Endothelial cell of umbilical vein (primary cell): ENCODE results near the gene SAP30L. TPM values are rescaled to one million over a fixed set of nuclear protein-coding genes. Genes with fewer than 3 reads are reported as not detected.

Experiments
- BruUV-seq: library from RNA; stranded (reverse); fragments of 400-500 nt; replicated peaks from 2 replicates; lab custom pipeline; 2021; lab: Mats Ljungman, UMichigan
- CTCF ChIA-PET: fragments of 300-600, 350-600 bp; sonication (Branson Sonifier 250); formaldehyde crosslinking; loops from one replicate; lab custom pipeline; 2021; ENCODE audit warnings: antibody characterized with exemption, inconsistent platforms; lab: Charles Lee
- POLR2A ChIA-PET: fragments of 300-600, 350-600 bp; sonication (Branson Sonifier 250); formaldehyde crosslinking; loops from one replicate; lab custom pipeline; 2021; ENCODE audit warnings: antibody characterized with exemption, inconsistent platforms; lab: Charles Lee
- DNase-seq: peaks from one replicate; pipeline ENCODE4 v3.0.0-alpha.2; 2011; ENCODE audit warnings: low read depth, low spot score
- FAIRE-seq: peaks from 2 replicates; lab custom pipeline; 2011; peaks lifted over from hg19 to GRCh38; lab: Jason Lieb, UNC
- H2AFZ ChIP-seq: 2 replicates; pipeline ENCODE4 v1.6.0; 2012; ENCODE audit warnings: low read depth, low read length, control low read depth, inconsistent platforms
- H3K27ac ChIP-seq: 2 replicates; pipeline ENCODE4 v1.5.1; 2011; ENCODE audit warnings: low read depth, mild to moderate bottlenecking, control low read depth, low read length, moderate library complexity; ENCODE audit not compliant: insufficient read depth
- H3K27me3 ChIP-seq, 2 experiments: 2 replicates each; pipeline versions ENCODE4 v1.6.0 to v1.6.1; 2011; ENCODE audit warnings: low read length in 2 of 2, mixed read lengths in 1 of 2; ENCODE audit not compliant: control insufficient read depth in 2 of 2, insufficient read depth in 2 of 2
- H3K36me3 ChIP-seq, 2 experiments: 2 replicates in 1 of 2; 3 replicates in 1 of 2; pipeline ENCODE4 v1.5.1; 2011; ENCODE audit warnings: low read length in 2 of 2, mild to moderate bottlenecking in 1 of 2, moderate library complexity in 1 of 2; ENCODE audit not compliant: control insufficient read depth in 2 of 2, insufficient read depth in 2 of 2; ENCODE audit errors: extremely low read depth in 1 of 2
- H3K4me1 ChIP-seq: 3 replicates; pipeline ENCODE4 v1.5.1; 2011; ENCODE audit warnings: mild to moderate bottlenecking, low read length; ENCODE audit not compliant: control insufficient read depth, insufficient read depth; ENCODE audit errors: extremely low read depth
- H3K4me2 ChIP-seq: 2 replicates; pipeline ENCODE4 v1.6.1; 2011; ENCODE audit warnings: low read length, control low read depth, mixed read lengths; ENCODE audit not compliant: insufficient read depth
- H3K4me3 ChIP-seq, 3 experiments: fragments of 200-600 bp in 1 of 3; sonication (generic), shearing (Covaris generic) in 1 of 3; replicated peaks in 1 of 3; 2 replicates each; pipeline ENCODE4 v1.5.1; 2011 to 2016; ENCODE audit warnings: control low read depth in 3 of 3, low read length in 3 of 3, mild to moderate bottlenecking in 2 of 3, inconsistent platforms in 1 of 3, low read depth in 1 of 3, moderate library complexity in 1 of 3; ENCODE audit not compliant: insufficient read depth in 1 of 3
- H3K79me2 ChIP-seq: 2 replicates; pipeline ENCODE4 v1.6.0; 2012; ENCODE audit warnings: low read length, inconsistent platforms; ENCODE audit not compliant: control insufficient read depth, insufficient read depth
- H3K9ac ChIP-seq: replicated peaks from 2 replicates; pipeline ENCODE3; 2011; ENCODE audit warnings: low read length, control low read depth; ENCODE audit not compliant: insufficient read depth; ENCODE audit errors: extremely low read depth
- H3K9me1 ChIP-seq: replicated peaks from 3 replicates; pipeline ENCODE4 v1.6.0; 2011; ENCODE audit warnings: mild to moderate bottlenecking, low read length; ENCODE audit not compliant: control insufficient read depth, insufficient read depth; ENCODE audit errors: extremely low read depth
- H3K9me3 ChIP-seq: replicated peaks from 2 replicates; pipeline ENCODE4 v1.5.1; 2012; ENCODE audit warnings: low read length, inconsistent platforms; ENCODE audit not compliant: control insufficient read depth, insufficient read depth
- H4K20me1 ChIP-seq: replicated peaks from 2 replicates; pipeline ENCODE3; 2011; ENCODE audit warnings: mild to moderate bottlenecking, low read length; ENCODE audit not compliant: control insufficient read depth, insufficient read depth; ENCODE audit errors: extremely low read depth
- EZH2 ChIP-seq: IDR thresholded peaks from 2 replicates; pipeline ENCODE4 v1.6.1; 2012; ENCODE audit warnings: borderline replicate concordance, low read depth, mild to moderate bottlenecking, moderate library complexity, low read length, inconsistent platforms; ENCODE audit not compliant: severe bottlenecking
- FOS ChIP-seq: IDR thresholded peaks from 2 replicates; pipeline ENCODE4 v1.6.1; 2011; ENCODE audit warnings: mild to moderate bottlenecking, low read length, moderate library complexity, borderline replicate concordance; ENCODE audit not compliant: insufficient read depth
- GATA2 ChIP-seq: IDR thresholded peaks from 2 replicates; pipeline ENCODE4 v1.7.0; 2011; ENCODE audit warnings: low read depth, mild to moderate bottlenecking, moderate library complexity, mixed read lengths, low read length; ENCODE audit not compliant: insufficient read length, insufficient read depth
- JUN ChIP-seq: IDR thresholded peaks from 2 replicates; pipeline ENCODE4 v1.6.1; 2011; ENCODE audit warnings: borderline replicate concordance, low read depth; ENCODE audit not compliant: insufficient read length, insufficient read depth
- MYC ChIP-seq: IDR thresholded peaks from one replicate; pipeline ENCODE4 v1.6.1; 2011; ENCODE audit warnings: mild to moderate bottlenecking, low read depth, low read length
- POLR2A ChIP-seq: IDR thresholded peaks from 2 replicates; pipeline ENCODE4 v1.6.1; 2012; ENCODE audit warnings: low read depth, mild to moderate bottlenecking, control low read depth, low read length
- POLR2AphosphoS5 ChIP-seq: IDR thresholded peaks from 2 replicates; pipeline ENCODE4 v1.6.1; 2012; ENCODE audit warnings: low read depth, mild to moderate bottlenecking, control low read depth, low read length, moderate library complexity; ENCODE audit not compliant: insufficient read depth
- dilution Hi-C: fragments of 300-500 bp; cut with MboI; formaldehyde crosslinking; loops from one replicate; pipeline ENCODE4 v1.15.0; 2019; ENCODE audit warnings: low sequenced_read_pairs; ENCODE audit not compliant: extremely low pct_ligation_motif_present
- intact Hi-C: fragments of 100-400 bp; cut with micrococcal nuclease; formaldehyde crosslinking; loops from one replicate; pipeline ENCODE4 v1.10.0; 2022
- polyA plus RNA-seq, 4 experiments: library from polyadenylated mRNA; depleted of rRNA in 3 of 4; stranded (reverse) in 3 of 4; unstranded in 1 of 4; fragments of >200 nt; gene quantifications; 2 replicates each; pipeline versions ENCODE4 v1.2.1 to v1.2.3, GENCODE V29; 2011 to 2012; ENCODE audit warnings: missing spikeins in 1 of 4
- total RNA-seq: library from RNA; stranded (reverse); gene quantifications from 2 replicates; pipeline ENCODE4 v1.2.3, GENCODE V29; 2021
- TF ChIP-seq, protein P1 (sequence below), 2 donors: IDR thresholded peaks; 1 replicate in 1 of 2; 2 replicates in 1 of 2; pipeline ENCODE4 v1.5.1; 2011; ENCODE audit warnings: low read length in 2 of 2, mild to moderate bottlenecking in 2 of 2, moderate library complexity in 2 of 2, control low read depth in 1 of 2, inconsistent platforms in 1 of 2, low read depth in 1 of 2; ENCODE audit not compliant: insufficient read depth in 1 of 2; ENCODE audit errors: extremely low read depth in 1 of 2
- TF ChIP-seq, protein P2 (sequence below): IDR thresholded peaks from 2 replicates; pipeline ENCODE4 v1.6.1; 2011; ENCODE audit not compliant: insufficient read depth, insufficient read length

Gene SAP30L
- total and polyA plus RNA-seq, 2 donors (not counting 3 experiments of a cell fraction or from before 2014, with no cell fraction given), result 18.1 to 37.8 TPM

DNA sequence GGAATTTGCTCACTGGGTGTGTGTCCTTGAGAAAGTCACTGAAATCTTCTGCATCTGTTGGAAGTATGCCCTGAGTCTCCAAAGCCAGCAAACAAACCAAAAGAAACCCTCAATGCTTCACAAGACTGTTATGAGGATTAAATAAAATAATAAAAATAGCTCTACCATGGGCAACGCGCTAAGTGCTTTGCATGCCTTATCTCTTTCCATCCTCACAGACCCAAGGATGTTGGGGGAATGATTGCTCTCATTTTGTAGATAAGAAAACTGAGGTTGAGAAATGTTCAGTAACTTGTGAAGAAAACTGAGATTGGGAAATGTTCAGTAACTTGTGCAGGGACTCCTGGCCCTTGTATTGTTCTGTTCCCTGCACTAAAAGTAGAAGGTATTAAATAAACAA lies 24.3 kb downstream of the SAP30L start:
- no peak for DNase-seq
- TF ChIP-seq JUN (no peak), MYC (no peak), GATA2 (no peak), POLR2A (no peak), POLR2AphosphoS5 (no peak), EZH2 (no peak), FOS (no peak)
- TF ChIP-seq, protein P1, sequence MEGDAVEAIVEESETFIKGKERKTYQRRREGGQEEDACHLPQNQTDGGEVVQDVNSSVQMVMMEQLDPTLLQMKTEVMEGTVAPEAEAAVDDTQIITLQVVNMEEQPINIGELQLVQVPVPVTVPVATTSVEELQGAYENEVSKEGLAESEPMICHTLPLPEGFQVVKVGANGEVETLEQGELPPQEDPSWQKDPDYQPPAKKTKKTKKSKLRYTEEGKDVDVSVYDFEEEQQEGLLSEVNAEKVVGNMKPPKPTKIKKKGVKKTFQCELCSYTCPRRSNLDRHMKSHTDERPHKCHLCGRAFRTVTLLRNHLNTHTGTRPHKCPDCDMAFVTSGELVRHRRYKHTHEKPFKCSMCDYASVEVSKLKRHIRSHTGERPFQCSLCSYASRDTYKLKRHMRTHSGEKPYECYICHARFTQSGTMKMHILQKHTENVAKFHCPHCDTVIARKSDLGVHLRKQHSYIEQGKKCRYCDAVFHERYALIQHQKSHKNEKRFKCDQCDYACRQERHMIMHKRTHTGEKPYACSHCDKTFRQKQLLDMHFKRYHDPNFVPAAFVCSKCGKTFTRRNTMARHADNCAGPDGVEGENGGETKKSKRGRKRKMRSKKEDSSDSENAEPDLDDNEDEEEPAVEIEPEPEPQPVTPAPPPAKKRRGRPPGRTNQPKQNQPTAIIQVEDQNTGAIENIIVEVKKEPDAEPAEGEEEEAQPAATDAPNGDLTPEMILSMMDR (IDR thresholded peaks at IDR 0.05; ENCODE audit: extremely low read depth in 1 of 2, insufficient read depth in 1 of 2, low read depth in 1 of 2, low read length in 2 of 2), result no peak
- TF ChIP-seq, protein P2, sequence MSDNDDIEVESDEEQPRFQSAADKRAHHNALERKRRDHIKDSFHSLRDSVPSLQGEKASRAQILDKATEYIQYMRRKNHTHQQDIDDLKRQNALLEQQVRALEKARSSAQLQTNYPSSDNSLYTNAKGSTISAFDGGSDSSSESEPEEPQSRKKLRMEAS, result no peak
- Histone ChIP-seq H2AFZ (no peak overlapping the region), H3K4me3 (no peak overlapping the region), H3K27ac (no peak overlapping the region), H4K20me1 (no peaks in the 10 kb centered on the region), H3K79me2 (no peaks in the 10 kb centered on the region), H3K27me3 (peaks cover 54 to 58% of the 10 kb centered on the region in 2 experiments), H3K4me2 (no peak overlapping the region), H3K9me1 (no peaks in the 10 kb centered on the region), H3K9ac (no peak overlapping the region), H3K36me3 (no peaks in the 10 kb centered on the region), H3K9me3 (no peaks in the 10 kb centered on the region), H3K4me1 (no peaks in the 10 kb centered on the region)
- dilution Hi-C loops (no loop called here), intact Hi-C loops (no loop called here)
- BruUV-seq, result no TSS peak
- FAIRE-seq, result no peak
- POLR2A ChIA-PET, result no interaction called here
- CTCF ChIA-PET, result interaction anchor here (0.6 to 3.3 kb wide), 4 partner anchors 9 to 170 kb away, joined by 3 to 22 read pairs (median 4); no protein-coding TSS in a partner anchor
